ENCODE measurements around the gene ACAA1.
"Not testable (repeated sequence)": the region's sequence is repeated elsewhere in the genome, so short reads cannot be mapped to it uniquely, and the experiment has no call there.

The ACAA1 gene

GRCh38 chr3:38100498-38100897, 36.4 kb downstream of the ACAA1 start:
- no peak for DNase-seq

DNA sequence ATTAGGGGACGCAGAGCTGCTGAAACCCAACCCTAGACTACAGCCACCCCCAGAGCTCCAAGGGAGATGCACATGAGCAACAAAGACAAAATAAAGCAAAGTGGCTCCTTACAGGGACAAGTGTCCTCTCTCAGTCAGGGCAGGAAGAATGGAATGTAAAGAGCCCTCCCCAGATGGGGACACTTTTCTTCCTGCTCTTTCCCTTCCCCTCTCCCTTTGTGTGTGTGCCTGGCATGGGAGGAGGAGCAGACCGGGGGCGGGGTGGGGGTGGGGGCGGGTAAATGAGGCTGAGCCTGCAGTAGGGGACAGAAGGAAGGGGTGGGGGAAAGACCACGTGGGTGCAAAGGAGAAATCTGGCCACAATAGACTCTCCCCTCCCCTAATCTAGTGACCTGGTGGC, 37.4 kb downstream of the ACAA1 start:
- no peak for DNase-seq

DNA sequence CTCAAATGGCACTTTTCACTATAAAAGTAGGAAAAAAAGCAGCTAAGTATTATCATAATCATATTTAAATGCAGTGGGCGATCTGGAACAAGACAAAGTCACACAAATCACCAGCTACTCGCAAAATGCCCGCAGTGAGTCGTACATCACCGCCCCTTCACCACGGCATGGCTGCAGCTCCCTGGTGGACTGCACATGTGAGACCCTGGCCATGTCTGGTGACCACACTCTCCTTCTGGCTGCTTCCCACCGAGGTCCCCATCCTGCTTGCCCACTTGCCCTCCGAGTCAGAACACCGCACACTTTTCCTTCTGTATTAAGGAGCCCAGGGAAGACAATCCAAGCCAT, 38.6 kb downstream of the ACAA1 start:
- DNase-seq, result no peak

- no peak for DNase-seq
These were observed 39.2 kb downstream of the ACAA1 start for GRCh38 chr3:38097446-38098375.

DNA sequence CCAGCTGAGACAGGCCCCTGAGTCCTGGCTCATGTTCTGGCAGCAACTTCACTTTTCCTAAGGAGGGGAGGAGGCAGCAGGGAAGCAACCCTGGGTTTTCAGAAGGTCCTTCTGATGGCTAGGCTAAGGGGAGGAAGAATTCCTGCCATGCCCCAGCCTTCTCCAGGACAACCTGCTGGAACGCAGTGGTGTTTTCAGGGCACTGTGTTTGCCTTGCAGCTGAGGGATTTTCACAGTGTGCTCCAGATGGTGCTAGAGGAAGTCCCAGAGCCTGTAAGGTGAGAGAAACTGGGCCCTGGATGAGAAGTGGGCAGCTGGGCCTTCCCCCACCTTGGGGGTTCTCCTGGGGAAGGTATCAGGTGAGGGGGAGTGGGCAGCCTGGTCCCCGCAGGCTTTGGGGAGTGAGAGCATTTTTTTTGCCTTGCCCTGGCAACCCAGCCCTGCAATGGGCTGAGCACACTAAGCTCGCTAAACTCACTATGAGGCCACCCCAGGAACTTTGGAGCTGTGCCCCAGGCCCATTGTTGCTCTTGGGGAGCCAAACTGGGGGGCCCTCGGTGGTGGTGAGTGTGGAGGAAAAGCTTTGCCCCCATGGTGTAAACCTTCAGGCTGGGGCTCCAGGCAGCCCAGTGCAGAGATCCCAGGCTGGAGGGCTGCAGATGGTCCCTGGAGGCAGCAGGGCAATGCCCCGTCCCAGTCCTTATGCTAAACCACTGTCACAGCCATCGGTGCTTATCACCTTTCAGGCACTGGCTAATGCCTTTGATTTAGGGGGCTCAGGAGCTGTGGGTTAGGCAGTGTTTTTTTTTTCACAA, 41.1 kb downstream of the ACAA1 start:
- no peak for DNase-seq

GRCh38 chr3:38094999-38095398, 41.9 kb downstream of the ACAA1 start:
- DNase-seq, result no peak

DNA sequence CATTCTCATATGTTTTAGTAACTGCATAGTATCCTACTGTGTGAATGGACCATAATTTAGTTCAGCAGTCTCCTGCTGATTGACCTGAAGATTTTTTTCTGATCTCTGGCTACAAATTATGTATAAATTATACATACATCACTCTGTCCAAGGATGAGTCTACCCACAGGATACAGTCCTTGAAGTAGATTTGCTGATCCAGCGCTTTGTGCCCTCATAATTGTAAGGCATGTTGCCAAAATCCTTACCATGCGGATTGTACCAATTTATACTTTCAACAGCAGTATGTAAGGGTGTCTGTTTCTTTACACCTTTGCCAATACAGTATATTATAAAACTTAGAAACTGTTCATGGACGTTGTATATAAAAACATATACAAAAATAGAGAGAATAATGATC, 46.5 kb downstream of the ACAA1 start:
- DNase-seq, result no peak

- no peak for DNase-seq
These were observed 47.8 kb downstream of the ACAA1 start for GRCh38 chr3:38089163-38089562.

GRCh38 chr3:38088126-38089078, 48.5 kb downstream of the ACAA1 start:
- DNase-seq, result no peak

DNA sequence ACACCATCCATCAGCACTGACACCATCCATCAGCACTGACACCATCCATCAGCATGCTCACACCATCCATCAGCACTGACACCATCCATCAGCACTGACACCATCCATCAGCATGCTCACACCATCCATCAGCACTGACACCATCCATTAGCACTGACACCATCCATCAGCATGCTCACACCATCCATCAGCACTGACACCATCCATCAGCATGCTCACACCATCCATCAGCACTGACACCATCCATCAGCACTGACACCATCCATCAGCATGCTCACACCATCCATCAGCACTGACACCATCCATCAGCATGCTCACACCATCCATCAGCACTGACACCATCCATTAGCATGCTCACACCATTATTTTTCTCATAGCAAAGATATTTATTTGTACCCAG, 49.6 kb downstream of the ACAA1 start:
- not testable (repeated sequence) for DNase-seq

GRCh38 chr3:38086496-38086895, 50.4 kb downstream of the ACAA1 start:
- no peak for DNase-seq

DNA sequence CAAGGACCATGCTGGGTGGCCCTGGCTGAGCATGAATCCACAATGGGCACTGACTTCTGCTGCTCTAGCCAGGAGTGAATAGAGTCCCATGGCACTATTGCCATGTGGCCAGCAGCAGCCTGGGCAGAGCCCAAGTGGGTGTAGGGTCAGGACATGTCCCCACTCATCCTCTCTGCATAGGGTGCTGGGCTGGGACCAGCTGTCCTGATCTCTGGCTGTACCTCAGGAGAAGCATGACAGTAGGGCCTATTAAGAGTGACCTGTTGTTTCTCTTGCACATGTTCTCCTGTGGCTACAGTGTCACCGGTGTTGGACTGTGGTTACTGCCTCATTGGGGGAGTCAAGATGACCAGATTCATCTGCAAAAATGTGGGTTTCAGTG, 51.0 kb downstream of the ACAA1 start:
- DNase-seq, result no peak

DNA sequence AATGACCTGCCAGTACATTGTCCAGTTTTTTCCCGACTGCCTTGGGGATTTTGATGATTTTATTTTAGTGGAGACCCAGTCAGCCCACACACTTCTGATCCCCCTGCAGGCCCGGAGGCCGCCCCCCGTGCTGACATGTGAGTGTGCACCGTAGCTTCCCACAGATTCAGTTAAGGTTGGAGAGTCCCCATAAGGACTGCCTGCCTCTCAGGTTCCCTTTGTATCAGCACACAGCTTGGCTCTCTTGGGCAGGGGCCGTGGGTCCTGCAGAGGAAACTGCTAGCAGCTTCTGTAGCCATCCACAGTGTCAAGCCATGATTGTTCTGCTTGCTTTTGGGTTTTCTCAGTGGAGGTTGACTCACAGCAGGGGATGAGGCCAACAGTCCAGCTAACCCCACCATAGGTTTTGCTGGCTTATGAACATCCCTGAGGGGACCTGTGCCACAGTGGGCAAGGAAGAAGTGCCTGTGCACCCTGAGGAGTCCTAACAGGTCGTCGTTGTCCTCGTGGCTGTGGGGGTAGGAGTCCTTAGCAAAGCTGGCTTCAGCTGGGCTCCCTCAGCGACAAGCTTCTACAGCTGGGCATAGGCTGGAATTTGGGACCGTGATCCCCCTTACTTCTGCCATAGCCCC, 51.5 kb downstream of the ACAA1 start:
- DNase-seq, result no peak

DNA sequence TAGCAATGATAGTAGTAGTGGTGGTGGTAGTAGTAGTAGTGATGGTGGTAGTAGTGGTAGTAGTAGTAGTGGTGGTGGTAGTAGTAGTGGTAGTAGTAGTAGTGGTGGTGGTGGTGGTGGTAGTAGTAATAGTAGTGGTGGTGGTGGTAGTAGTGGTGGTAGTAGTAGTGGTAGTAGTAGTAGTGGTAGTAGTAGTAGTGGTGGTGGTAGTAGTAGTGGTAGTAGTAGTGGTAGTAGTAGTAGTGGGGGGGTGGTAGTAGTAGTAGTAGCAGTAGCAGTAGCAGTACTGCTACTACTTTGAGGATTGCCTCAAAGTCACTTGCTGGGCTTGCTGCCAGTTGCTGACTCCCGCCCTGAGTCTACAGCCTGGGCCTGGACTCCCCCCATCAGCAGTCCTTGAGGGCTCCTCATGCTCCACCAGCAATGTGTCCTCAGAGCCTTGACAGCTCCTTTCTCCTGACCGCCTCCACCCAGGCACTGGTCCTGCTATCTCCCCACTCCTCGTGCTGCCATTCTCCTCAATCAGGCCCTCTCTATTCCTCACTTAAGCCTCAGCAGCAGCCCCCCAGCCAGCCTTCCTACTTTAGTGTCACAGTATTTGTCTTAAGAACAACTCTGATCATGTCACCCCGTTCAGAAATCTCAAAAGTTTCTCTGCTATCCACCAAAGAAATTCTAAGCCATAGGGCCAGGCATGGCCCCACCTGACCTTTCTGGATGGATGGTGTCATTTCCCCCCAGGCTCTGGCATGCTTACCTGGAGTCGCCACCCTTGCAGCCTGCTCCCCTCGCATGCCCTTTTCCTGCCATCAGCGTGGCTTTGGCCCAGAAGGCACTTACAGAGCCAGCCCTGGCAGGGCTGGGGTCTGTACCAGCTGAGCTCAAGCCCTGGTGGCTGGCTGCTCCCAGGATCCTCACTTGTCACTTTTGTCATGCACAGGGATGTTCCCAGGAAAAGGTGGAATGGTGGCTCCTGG, 52.3 kb downstream of the ACAA1 start:
- DNase-seq, result no peak

DNA sequence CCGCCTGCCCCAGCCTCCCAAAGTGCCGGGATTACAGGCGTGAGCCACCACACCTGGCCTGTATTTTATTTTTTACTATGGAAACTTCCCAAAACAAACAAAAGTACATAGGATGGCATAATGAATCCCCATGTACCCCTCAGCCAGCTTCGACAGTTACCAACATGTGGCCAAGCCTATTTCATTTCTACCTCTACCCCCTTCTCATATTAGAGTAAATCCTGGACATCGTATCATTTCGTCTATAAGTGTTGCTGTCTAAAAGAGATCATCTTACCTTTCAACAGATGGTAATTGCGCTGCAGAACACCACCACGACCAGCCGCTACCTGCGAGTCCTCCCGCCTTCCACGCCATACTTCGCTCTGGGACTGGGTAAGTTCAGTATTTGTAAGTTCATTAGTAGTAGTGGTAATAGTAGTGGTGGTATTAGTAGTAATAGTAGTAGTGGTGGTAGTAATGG, 53.0 kb downstream of the ACAA1 start:
- no peak for DNase-seq

- DNase-seq, result not testable (repeated sequence)
These were observed 53.7 kb downstream of the ACAA1 start for GRCh38 chr3:38083254-38083653.

- not testable (repeated sequence) for DNase-seq
These were observed 54.6 kb downstream of the ACAA1 start for GRCh38 chr3:38082296-38082695.

GRCh38 chr3:38077073-38077472, 59.9 kb downstream of the ACAA1 start:
- not testable (repeated sequence) for DNase-seq

All from activated gamma-delta T cell treated with Interleukin-2 at 50 U/mL for 16 hours (primary cell).